K562 (cell line): ENCODE data around the gene ADGRA1. TPM values are rescaled to one million over a fixed set of nuclear protein-coding genes. Genes with fewer than 3 reads are reported as not detected.

Experiments used
- ATAC-seq: fragments of 200-7000 bp; cut with Tn5 transposase; 3 replicates; pipeline ENCODE4 v1.9.1; 2020; ENCODE audit warnings: moderate library complexity
- BruUV-seq: library from RNA; stranded (reverse); fragments of 400-500 nt; replicated peaks from 2 replicates; lab custom pipeline; 2021; lab: Mats Ljungman, UMichigan
- CTCF ChIA-PET: fragments of 300-600 bp; formaldehyde crosslinking; extraction: SDS; loops from one replicate; lab custom pipeline; 2021; ENCODE audit warnings: low intra/inter-chr PET ratio; lab: Yijun Ruan, JAX
- POLR2A ChIA-PET: fragments of 300-600, 350-650 bp; sonication (Branson Sonifier 250); formaldehyde crosslinking; extraction: SDS; loops from one replicate; lab custom pipeline; 2021; ENCODE audit warnings: antibody characterized with exemption, inconsistent platforms; lab: Yijun Ruan, JAX
- DNase-seq, 4 experiments: peaks; one replicate each; pipeline versions ENCODE4 v3.0.0 to v3.0.0-alpha.2; 2011 to 2018; ENCODE audit warnings: low spot score in 3 of 4, mixed read lengths in 3 of 4; ENCODE audit errors: extremely low read depth in 1 of 4
- FAIRE-seq: peaks from 2 replicates; lab custom pipeline; 2011; peaks lifted over from hg19 to GRCh38; lab: Jason Lieb, UNC
- H2AFZ ChIP-seq: 2 replicates; pipeline ENCODE4 v1.6.0; 2011; ENCODE audit warnings: low read depth, low read length, control low read depth, inconsistent platforms
- H3K27ac ChIP-seq: fragments of 200-600 bp; 3 replicates; pipeline ENCODE4 v1.8.0; 2011; ENCODE audit warnings: low read depth, mild to moderate bottlenecking, control low read depth, inconsistent platforms, low read length, moderate library complexity, mixed read lengths; ENCODE audit errors: extremely low read depth
- H3K27me3 ChIP-seq, 2 experiments: fragments of 300-600 bp in 1 of 2; 2 replicates in 1 of 2; 3 replicates in 1 of 2; pipeline versions ENCODE4 v1.6.0 to v1.8.0; 2011; ENCODE audit warnings: inconsistent platforms in 2 of 2, low read length in 2 of 2, mild to moderate bottlenecking in 1 of 2, mixed read lengths in 1 of 2, moderate library complexity in 1 of 2; ENCODE audit not compliant: control insufficient read depth in 2 of 2, insufficient read depth in 2 of 2
- H3K36me3 ChIP-seq: fragments of 300-600 bp; 3 replicates; pipeline ENCODE4 v1.8.0; 2011; ENCODE audit warnings: mild to moderate bottlenecking, low read length, inconsistent platforms; ENCODE audit not compliant: control insufficient read depth, insufficient read depth
- H3K4me1 ChIP-seq, 2 experiments: fragments of 200-600 bp in 1 of 2; replicated peaks in 1 of 2; 2 replicates in 1 of 2; 3 replicates in 1 of 2; pipeline versions ENCODE4 v1.5.1 to v1.8.0; 2011; ENCODE audit warnings: inconsistent platforms in 2 of 2, low read length in 2 of 2, mild to moderate bottlenecking in 1 of 2, mixed read lengths in 1 of 2, moderate library complexity in 1 of 2; ENCODE audit not compliant: control insufficient read depth in 2 of 2, insufficient read depth in 2 of 2
- H3K4me2 ChIP-seq: 2 replicates; pipeline ENCODE4 v1.6.1; 2011; ENCODE audit warnings: low read length, control low read depth, inconsistent platforms, mixed read lengths; ENCODE audit not compliant: insufficient read depth
- H3K4me3 ChIP-seq: fragments of 200-600 bp; sonication (generic), shearing (Covaris generic); 2 replicates; pipeline ENCODE4 v1.5.1; 2016; ENCODE audit warnings: control low read depth, inconsistent platforms
- H3K79me2 ChIP-seq: fragments of 200-600 bp; 3 replicates; pipeline ENCODE4 v1.8.0; 2011; ENCODE audit warnings: low read length, inconsistent platforms; ENCODE audit not compliant: control insufficient read depth, insufficient read depth
- H3K9ac ChIP-seq, 2 experiments: 2 replicates each; pipeline versions ENCODE4 v1.6.0 to v1.6.1; 2011; ENCODE audit warnings: low read depth in 2 of 2, low read length in 2 of 2, control low read depth in 1 of 2, inconsistent platforms in 1 of 2, mild to moderate bottlenecking in 1 of 2, mixed read lengths in 1 of 2; ENCODE audit not compliant: insufficient read depth in 1 of 2
- H3K9me1 ChIP-seq: one replicate; pipeline ENCODE4 v1.6.0; 2011; ENCODE audit warnings: inconsistent platforms, mild to moderate bottlenecking, low read length, moderate library complexity; ENCODE audit not compliant: control insufficient read depth, insufficient read depth
- H3K9me3 ChIP-seq: replicated peaks from 2 replicates; pipeline ENCODE4 v1.5.1; 2011; ENCODE audit warnings: low read depth, low read length, inconsistent platforms; ENCODE audit not compliant: control insufficient read depth, insufficient read depth
- H4K20me1 ChIP-seq: replicated peaks from 2 replicates; pipeline ENCODE4 v1.6.1; 2011; ENCODE audit warnings: low read length, inconsistent platforms, mixed read lengths; ENCODE audit not compliant: control insufficient read depth, insufficient read depth
- CBX5 ChIP-seq: IDR thresholded peaks from 2 replicates; pipeline ENCODE4 v1.6.1; 2014; ENCODE audit warnings: low read depth, borderline replicate concordance
- HOMEZ ChIP-seq: fragments of 250-450 bp; sonication (Bioruptor Pico); IDR thresholded peaks from 2 replicates; pipeline ENCODE4 v1.4.0; 2020; ENCODE audit warnings: mild to moderate bottlenecking, moderate library complexity
- MAFK ChIP-seq: IDR thresholded peaks from 2 replicates; pipeline ENCODE4 v1.6.1; 2011; ENCODE audit warnings: low read length, improper control_type of control experiment
- WGBS: fragments of 100-300 bp; shearing (Covaris generic); methylation state at CpG from one replicate; pipeline ENCODE4 v1.1.6; 2016; ENCODE audit warnings: low coverage, mixed read lengths; ENCODE audit not compliant: insufficient coverage; ENCODE audit errors: missing lambda C conversion rate; 5-methylcytosine and 5-hydroxymethylcytosine counted together
- in situ Hi-C: fragments of 300-500 bp; cut with MboI; formaldehyde crosslinking; loops from 4 replicates; pipeline ENCODE4 v1.15.0; 2018; ENCODE audit warnings: inconsistent platforms, mixed read lengths
- intact Hi-C: fragments of 100-400 bp; cut with micrococcal nuclease; formaldehyde crosslinking; loops from 2 replicates; pipeline ENCODE4 v1.14.2; 2022
- polyA plus RNA-seq, 8 experiments: library from polyadenylated mRNA; depleted of rRNA in 4 of 8; stranded (reverse) in 5 of 8; unstranded in 3 of 8; fragments of >200 nt; fragmentation: Nextera tagmentation in 2 of 8; fragmentation: Illumina TruSeq in 1 of 8; extraction: Ambion mirVana in 2 of 8; extraction: Trizol in 1 of 8; gene quantifications; 2 replicates each; pipeline versions ENCODE4 v1.2.1 to v1.2.3, GENCODE V29; 2011 to 2014; ENCODE audit warnings: inconsistent platforms in 1 of 8, missing spikeins in 1 of 8
- total RNA-seq, 7 experiments: library from RNA; depleted of rRNA in 6 of 7; stranded (reverse); fragments of >200 nt in 6 of 7; fragmentation: Illumina TruSeq in 2 of 7; extraction: Trizol in 2 of 7; gene quantifications; 2 replicates each; pipeline versions ENCODE4 v1.2.1 to v1.2.3, GENCODE V29; 2011 to 2021; ENCODE audit warnings: low replicate concordance in 1 of 7
- TF ChIP-seq, protein P1 (sequence below): fragments of 250-450 bp; sonication (Bioruptor Pico); IDR thresholded peaks from 2 replicates; pipeline ENCODE4 v1.9.0; 2021; ENCODE audit warnings: mild to moderate bottlenecking, inconsistent platforms

The ADGRA1 gene
- total and polyA plus RNA-seq, 9 of the 15 experiments (the other 6 are each of a cell fraction or from before 2014, with no cell fraction given), result not detected

DNA sequence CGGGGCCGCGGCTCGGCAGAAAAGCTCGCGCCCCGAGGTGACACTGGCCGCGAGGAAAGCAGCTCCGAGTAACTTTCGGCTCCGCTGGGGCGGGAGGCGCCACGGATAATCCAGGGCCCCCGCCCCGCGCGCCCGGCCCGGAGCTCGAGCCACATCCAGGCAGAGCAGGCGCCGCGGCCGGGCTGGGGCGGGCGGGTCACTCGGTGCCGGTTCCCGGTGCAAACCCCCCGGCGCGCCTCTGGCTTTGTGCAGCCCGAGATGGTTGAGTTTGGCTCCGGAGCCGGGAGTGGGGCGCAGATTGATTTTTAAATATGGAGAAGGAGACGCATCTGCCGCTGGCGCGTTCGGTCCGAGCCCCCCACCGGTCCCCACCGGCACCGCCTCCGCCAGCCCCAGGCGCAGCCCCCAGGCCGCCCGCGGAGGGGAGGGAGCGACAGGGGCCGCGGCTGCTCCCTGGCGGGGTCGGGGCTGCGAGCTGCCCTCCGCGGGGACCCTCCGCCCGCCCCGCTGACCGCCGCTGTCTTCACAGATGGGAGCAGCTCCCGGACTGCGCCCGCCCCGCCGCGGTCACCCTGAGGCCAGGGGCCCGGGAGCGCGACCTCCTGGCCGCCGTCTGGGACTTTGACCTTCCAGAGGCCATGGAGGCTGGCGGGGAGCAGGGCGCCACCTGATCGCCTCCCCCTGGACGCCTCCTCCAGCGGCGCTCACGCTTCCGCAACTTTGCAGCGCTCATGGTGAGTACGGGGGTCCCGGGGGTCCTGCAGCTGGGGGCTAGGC, 643 bp downstream of the ADGRA1 start (continued):
- no peak for TF ChIP-seq MAFK
- TF ChIP-seq HOMEZ (CRISPR knock-in tag), result no peak
- no peak for TF ChIP-seq CBX5

DNA sequence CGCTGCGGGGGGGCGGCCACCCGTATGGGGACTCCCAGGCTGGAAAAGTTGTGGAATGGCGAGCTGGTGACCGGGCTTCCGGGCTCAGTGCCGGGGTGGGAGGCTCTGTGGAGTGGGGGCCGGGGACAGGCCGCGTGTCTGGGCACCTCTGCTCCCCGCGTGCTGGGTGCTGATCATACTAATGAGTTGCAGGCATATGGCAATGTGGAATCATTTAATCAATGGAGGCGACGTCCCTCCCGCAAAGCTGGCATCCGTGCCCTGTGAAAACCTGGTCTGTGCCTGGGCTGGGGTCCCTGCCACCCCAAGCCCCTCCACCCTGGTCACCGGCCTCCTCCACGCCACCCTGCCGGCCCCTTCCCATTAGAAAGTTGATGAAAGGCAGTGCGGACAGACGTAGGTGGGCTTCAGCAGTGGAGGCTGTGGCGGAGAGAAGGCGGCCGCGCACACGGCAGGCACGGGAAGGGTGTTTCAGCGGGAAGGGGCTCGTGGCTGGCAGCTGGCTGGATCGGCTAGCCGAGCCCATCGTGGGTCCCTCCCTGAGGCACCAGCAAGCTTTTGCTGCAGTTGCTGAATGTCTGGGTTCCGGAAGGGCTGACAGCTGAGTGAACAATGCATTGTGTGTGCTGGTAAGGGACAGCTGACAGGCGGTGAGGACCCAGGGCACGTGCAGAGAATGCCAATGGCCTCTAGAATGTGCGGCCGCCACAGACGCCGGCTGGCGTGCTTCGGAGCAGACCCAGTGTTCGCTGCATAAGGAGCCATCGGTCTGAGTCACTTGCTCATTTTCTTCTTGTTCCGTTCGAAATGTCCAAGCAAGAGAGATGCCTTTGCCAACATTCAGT, 1.5 kb downstream of the ADGRA1 start:
- H3K4me3 ChIP-seq, result no peak overlapping the region

More for the DNA sequence above, 1.5 kb downstream of the ADGRA1 start:
- Histone ChIP-seq H3K9me1 (peaks cover 2% of the 10 kb centered on the region), H3K36me3 (no peaks in the 10 kb centered on the region), H3K27me3 (peaks cover 2 to 75% of the 10 kb centered on the region in 2 experiments; a peak in 3 of 5 replicates), H3K27ac (no peak overlapping the region), H3K4me2 (no peak overlapping the region), H4K20me1 (0 out of 2 replicates have a peak, but pooled peaks cover 6% of the 10 kb centered on the region), H3K79me2 (no peaks in the 10 kb centered on the region), H2AFZ (no peak overlapping the region), H3K4me1 (peaks cover 0 to 7% of the 10 kb centered on the region in 2 experiments; a peak in 1 of 5 replicates), H3K9me3 (no peaks in the 10 kb centered on the region), H3K9ac (no peak overlapping the region)
- FAIRE-seq, result no peak
- ChIA-PET CTCF (no interaction called here), POLR2A (no interaction called here)
- no peak for DNase-seq
- BruUV-seq, result no TSS peak
- WGBS, result 22% methylated on average over 21 of the region's 46 CpGs
- in situ Hi-C loops, result no loop called here
- intact Hi-C loops, result no loop called here
- TF ChIP-seq, protein P1, sequence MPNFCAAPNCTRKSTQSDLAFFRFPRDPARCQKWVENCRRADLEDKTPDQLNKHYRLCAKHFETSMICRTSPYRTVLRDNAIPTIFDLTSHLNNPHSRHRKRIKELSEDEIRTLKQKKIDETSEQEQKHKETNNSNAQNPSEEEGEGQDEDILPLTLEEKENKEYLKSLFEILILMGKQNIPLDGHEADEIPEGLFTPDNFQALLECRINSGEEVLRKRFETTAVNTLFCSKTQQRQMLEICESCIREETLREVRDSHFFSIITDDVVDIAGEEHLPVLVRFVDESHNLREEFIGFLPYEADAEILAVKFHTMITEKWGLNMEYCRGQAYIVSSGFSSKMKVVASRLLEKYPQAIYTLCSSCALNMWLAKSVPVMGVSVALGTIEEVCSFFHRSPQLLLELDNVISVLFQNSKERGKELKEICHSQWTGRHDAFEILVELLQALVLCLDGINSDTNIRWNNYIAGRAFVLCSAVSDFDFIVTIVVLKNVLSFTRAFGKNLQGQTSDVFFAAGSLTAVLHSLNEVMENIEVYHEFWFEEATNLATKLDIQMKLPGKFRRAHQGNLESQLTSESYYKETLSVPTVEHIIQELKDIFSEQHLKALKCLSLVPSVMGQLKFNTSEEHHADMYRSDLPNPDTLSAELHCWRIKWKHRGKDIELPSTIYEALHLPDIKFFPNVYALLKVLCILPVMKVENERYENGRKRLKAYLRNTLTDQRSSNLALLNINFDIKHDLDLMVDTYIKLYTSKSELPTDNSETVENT (CRISPR knock-in tag), result no peak
- ATAC-seq, result no peak
